DMS79 treated with DMSO at 0.1 percent for 48 hours (cell line): ENCODE results near the gene BRME1.
A peak's percentile ranks its signal among the peaks of the same experiment; 100 is the strongest.

Experiments
- DNase-seq: peaks from one replicate; lab custom pipeline; 2025; lab: John Stamatoyannopoulos, UW

The BRME1 gene

GRCh38 chr19:13887517-13887916 lies 18.4 kb downstream of the BRME1 start:
- no peak for DNase-seq

GRCh38 chr19:13887018-13887436 lies 18.9 kb downstream of the BRME1 start:
- no peak for DNase-seq

GRCh38 chr19:13885826-13886365 lies 20.0 kb downstream of the BRME1 start:
- no peak for DNase-seq

- DNase-seq, result peak; percentile 82
Observed at GRCh38 chr19:13884726-13885591, 21.0 kb downstream of the BRME1 start.

- no peak for DNase-seq
Observed at GRCh38 chr19:13883516-13884064, 22.3 kb downstream of the BRME1 start.

GRCh38 chr19:13882836-13883235 lies 23.1 kb downstream of the BRME1 start:
- no peak for DNase-seq

- DNase-seq, result no peak
Observed at GRCh38 chr19:13882419-13882795, 23.5 kb downstream of the BRME1 start.

- no peak for DNase-seq
Observed at GRCh38 chr19:13881692-13882418, 24.1 kb downstream of the BRME1 start.

- DNase-seq, result no peak
Observed at GRCh38 chr19:13881251-13881691, 24.6 kb downstream of the BRME1 start.

- peak; percentile 92 for DNase-seq
Observed at GRCh38 chr19:13880059-13881043, 25.6 kb downstream of the BRME1 start.

GRCh38 chr19:13877303-13877702 lies 28.6 kb downstream of the BRME1 start:
- DNase-seq, result no peak

GRCh38 chr19:13876834-13877233 lies 29.1 kb downstream of the BRME1 start, which contains the start of gene NANOS3:
Gene NANOS3, plus strand, starts transcription at chr19:13877134. Its CDS starts 115 bp downstream, at chr19:13877249.
- no peak for DNase-seq

GRCh38 chr19:13875824-13876223 lies 30.1 kb downstream of the BRME1 start:
- no peak for DNase-seq

GRCh38 chr19:13873834-13874515 lies 31.9 kb downstream of the BRME1 start:
- DNase-seq, result no peak

GRCh38 chr19:13872695-13873389 lies 33.1 kb downstream of the BRME1 start:
- no peak for DNase-seq

GRCh38 chr19:13872339-13872694 lies 33.6 kb downstream of the BRME1 start:
- no peak for DNase-seq

GRCh38 chr19:13870873-13871272 lies 35.0 kb downstream of the BRME1 start:
- DNase-seq, result no peak

- DNase-seq, result no peak
Observed at GRCh38 chr19:13869281-13869680, 36.6 kb downstream of the BRME1 start.

GRCh38 chr19:13868663-13869062 lies 37.3 kb downstream of the BRME1 start:
- no peak for DNase-seq

- no peak for DNase-seq
Observed at GRCh38 chr19:13866463-13867046, 39.4 kb downstream of the BRME1 start.
